GM12878 (cell line): ENCODE results near the gene ARHGDIG. TPM values are rescaled to one million over a fixed set of nuclear protein-coding genes. Genes with fewer than 3 reads are reported as not detected.

Experiments used
- ATAC-seq: fragments of 200-7000 bp; cut with Tn5 transposase; 3 replicates; pipeline ENCODE4 v1.9.1; 2020; ENCODE audit warnings: mild to moderate bottlenecking, moderate library complexity
- BruUV-seq: library from RNA; stranded (reverse); fragments of 400-500 nt; replicated peaks from 2 replicates; lab custom pipeline; 2021; lab: Mats Ljungman, UMichigan
- CTCF ChIA-PET: fragments of 300-600 bp; sonication (Branson Sonifier 250); formaldehyde crosslinking; extraction: SDS; loops from one replicate; lab custom pipeline; 2021; ENCODE audit warnings: inconsistent platforms; lab: Yijun Ruan, JAX
- POLR2A ChIA-PET: fragments of 350-600 bp; formaldehyde crosslinking; extraction: SDS; loops from one replicate; lab custom pipeline; 2021; ENCODE audit warnings: inconsistent platforms; lab: Charles Lee
- RAD21 ChIA-PET: fragments of 300-600 bp; sonication (Branson Sonifier 250); formaldehyde crosslinking; loops from one replicate; lab custom pipeline; 2023; ENCODE audit warnings: antibody characterized with exemption; ENCODE audit not compliant: unreplicated experiment; lab: Charles Lee
- SMC1A ChIA-PET: fragments of 300-600 bp; sonication (Branson Sonifier 250); formaldehyde crosslinking; loops from one replicate; lab custom pipeline; 2023; ENCODE audit not compliant: unreplicated experiment, uncharacterized antibody; lab: Charles Lee
- DNase-seq: peaks from one replicate; pipeline ENCODE4 v3.0.0-alpha.2; 2011; ENCODE audit warnings: low read depth, low spot score
- FAIRE-seq: peaks from 3 replicates; lab custom pipeline; 2011; peaks lifted over from hg19 to GRCh38; lab: Jason Lieb, UNC
- H2AFZ ChIP-seq: 2 replicates; pipeline ENCODE4 v1.6.0; 2011; ENCODE audit warnings: low read depth, low read length, control low read depth; ENCODE audit not compliant: control insufficient read depth
- H3K27ac ChIP-seq: 2 replicates; pipeline ENCODE4 v1.5.1; 2011; ENCODE audit warnings: control low read depth; ENCODE audit not compliant: control insufficient read depth, insufficient read depth
- H3K27me3 ChIP-seq, 2 experiments: replicated peaks in 1 of 2; 2 replicates each; pipeline versions ENCODE4 v1.6.0 to v1.6.1; 2011; ENCODE audit warnings: low read length in 1 of 2; ENCODE audit not compliant: control insufficient read depth in 2 of 2, insufficient read depth in 2 of 2
- H3K36me3 ChIP-seq, 2 experiments: 2 replicates each; pipeline ENCODE4 v1.5.1; 2011; ENCODE audit warnings: low read length in 1 of 2; ENCODE audit not compliant: control insufficient read depth in 2 of 2, insufficient read depth in 2 of 2
- H3K4me1 ChIP-seq: 2 replicates; pipeline ENCODE4 v1.6.1; 2011; ENCODE audit warnings: mild to moderate bottlenecking, low read length, moderate library complexity, mixed read lengths; ENCODE audit not compliant: control insufficient read depth, insufficient read depth
- H3K4me2 ChIP-seq: 2 replicates; pipeline ENCODE4 v1.6.0; 2011; ENCODE audit warnings: control low read depth; ENCODE audit not compliant: control insufficient read depth, insufficient read depth
- H3K4me3 ChIP-seq: fragments of 200-600 bp; sonication (generic); 2 replicates; pipeline ENCODE4 v1.5.1; 2016
- H3K79me2 ChIP-seq: 2 replicates; pipeline ENCODE4 v1.6.0; 2011; ENCODE audit warnings: low read length; ENCODE audit not compliant: control insufficient read depth, insufficient read depth
- H3K9ac ChIP-seq: 2 replicates; pipeline ENCODE4 v1.8.0; 2011; ENCODE audit warnings: low read length, control low read depth, mixed read lengths; ENCODE audit not compliant: control insufficient read depth, insufficient read depth
- H3K9me3 ChIP-seq: replicated peaks from 3 replicates; pipeline ENCODE4 v1.5.1; 2011; ENCODE audit warnings: mild to moderate bottlenecking, low read length; ENCODE audit not compliant: control insufficient read depth, insufficient read depth
- H4K20me1 ChIP-seq: 2 replicates; pipeline ENCODE4 v1.6.0; 2011; ENCODE audit not compliant: control insufficient read depth, insufficient read depth
- BACH1 ChIP-seq: fragments of 450-650 bp; IDR thresholded peaks from 2 replicates; pipeline ENCODE4 v1.6.1; 2017; ENCODE audit warnings: mild to moderate bottlenecking, borderline replicate concordance
- CBX5 ChIP-seq: sonication (generic); IDR thresholded peaks from 2 replicates; pipeline ENCODE4 v1.6.1; 2016; ENCODE audit warnings: low read depth, moderate library complexity, mild to moderate bottlenecking, inconsistent platforms
- CEBPZ ChIP-seq: fragments of 150-350 bp; IDR thresholded peaks from 2 replicates; pipeline ENCODE4 v1.6.1; 2016; ENCODE audit warnings: low read depth, low read length
- CTCF ChIP-seq, 3 experiments: IDR thresholded peaks in 2 of 3; conservative IDR thresholded peaks in 1 of 3; 2 replicates each; pipeline ENCODE4 v1.5.1; 2011; ENCODE audit warnings: low read depth in 3 of 3, low read length in 3 of 3, mild to moderate bottlenecking in 3 of 3, control low read depth in 2 of 3, moderate library complexity in 2 of 3, inconsistent platforms in 1 of 3, mixed read lengths in 1 of 3; ENCODE audit not compliant: control insufficient read depth in 2 of 3, insufficient read depth in 1 of 3; ENCODE audit errors: extremely low read depth in 1 of 3
- ETV6 ChIP-seq, 2 experiments: fragments of 450-650 bp in 1 of 2; IDR thresholded peaks in 1 of 2; conservative IDR thresholded peaks in 1 of 2; 2 replicates each; pipeline ENCODE4 v1.6.1; 2014; ENCODE audit warnings: antibody characterized with exemption in 1 of 2, borderline replicate concordance in 1 of 2, low read depth in 1 of 2, mild to moderate bottlenecking in 1 of 2, moderate library complexity in 1 of 2
- POU2F2 ChIP-seq: IDR thresholded peaks from 3 replicates; pipeline ENCODE4 v1.6.1; 2011; ENCODE audit warnings: low read depth, mild to moderate bottlenecking, low read length, borderline replicate concordance
- RAD21 ChIP-seq: IDR thresholded peaks from 2 replicates; pipeline ENCODE4 v1.6.1; 2011; ENCODE audit warnings: mild to moderate bottlenecking, low read depth, low read length, moderate library complexity; ENCODE audit not compliant: insufficient read depth
- ZSCAN29 ChIP-seq: fragments of 450-650 bp; IDR thresholded peaks from 2 replicates; pipeline ENCODE4 v1.6.1; 2017; ENCODE audit warnings: mild to moderate bottlenecking, moderate library complexity
- WGBS: methylation state at CpG from one replicate; pipeline ENCODE4 v1.1.6; 2016; ENCODE audit warnings: low lambda C conversion rate; ENCODE audit not compliant: insufficient replicate concordance, insufficient coverage; ENCODE audit errors: missing lambda C conversion rate; 5-methylcytosine and 5-hydroxymethylcytosine counted together
- in situ Hi-C: fragments of 300-500 bp; cut with MboI; formaldehyde crosslinking; loops from 9 replicates; pipeline ENCODE4 v1.14.3; 2018; ENCODE audit warnings: mixed read lengths
- intact Hi-C: fragments of 100-400 bp; cut with micrococcal nuclease; formaldehyde crosslinking; loops from one replicate; pipeline ENCODE4 v1.14.2; 2022; ENCODE audit not compliant: unreplicated experiment
- polyA plus RNA-seq, 11 experiments: library from polyadenylated mRNA; depleted of rRNA in 4 of 11; unstranded in 6 of 11; stranded (reverse) in 5 of 11; fragments of >200 nt; fragmentation: Nextera tagmentation in 4 of 11; fragmentation: Illumina TruSeq in 1 of 11; extraction: Ambion mirVana in 4 of 11; extraction: Trizol in 1 of 11; gene quantifications; 1 replicate in 1 of 11; 2 replicates in 10 of 11; pipeline versions ENCODE4 v1.2.1 to v1.2.3, GENCODE V29; 2011 to 2016; ENCODE audit warnings: inconsistent platforms in 2 of 11, missing spikeins in 2 of 11, low read depth in 1 of 11
- total RNA-seq, 4 experiments: library from RNA; depleted of rRNA in 3 of 4; stranded (reverse); fragments of >200 nt in 3 of 4; fragmentation: Illumina TruSeq in 1 of 4; extraction: Trizol in 1 of 4; gene quantifications; 2 replicates each; pipeline versions ENCODE4 v1.2.1 to v1.2.3, GENCODE V29; 2013 to 2021
- TF ChIP-seq, protein P1 (sequence below): fragments of 450-650 bp; IDR thresholded peaks from 2 replicates; pipeline ENCODE4 v1.6.1; 2017; ENCODE audit warnings: low read depth, mild to moderate bottlenecking, moderate library complexity

The ARHGDIG gene
- total and polyA plus RNA-seq, 10 of the 15 experiments (the other 5 are each of a cell fraction or from before 2014, with no cell fraction given), result not detected

- intact Hi-C loops (no loop called here), in situ Hi-C loops (no loop called here)
- Histone ChIP-seq H3K9ac (no peak overlapping the region), H3K79me2 (no peaks in the 10 kb centered on the region; the same call in none of the 2 replicates), H3K9me3 (no peaks in the 10 kb centered on the region), H3K36me3 (peaks cover 3 to 15% of the 10 kb centered on the region in 2 experiments; a peak in 3 of 4 replicates), H3K27me3 (no peaks in the 10 kb centered on the region), H3K4me2 (no peak overlapping the region), H3K4me3 (no peak overlapping the region), H4K20me1 (no peaks in the 10 kb centered on the region), H2AFZ (no peak overlapping the region), H3K4me1 (peaks cover under 1% of the 10 kb centered on the region), H3K27ac (no peak overlapping the region)
- peak; percentile 28; the same call in 1 of the 3 replicates for ATAC-seq
- FAIRE-seq, result no peak
- ChIA-PET SMC1A (no interaction called here), POLR2A (no interaction called here), RAD21 (no interaction called here), CTCF (no interaction called here)
- WGBS, result 99% methylated on average over 22 of the region's 22 CpGs
- no peak for DNase-seq
- no TSS peak for BruUV-seq
- TF ChIP-seq ETV6 (conservative IDR thresholded peaks at IDR 0.05 in 1 of 2, IDR thresholded peaks at IDR 0.05 in 1 of 2; ENCODE audit: borderline replicate concordance in 1 of 2, low read depth in 1 of 2), result no peak
- TF ChIP-seq RAD21, result peak; percentile 28; the same call in 1 of the 2 replicates
- TF ChIP-seq CTCF (IDR thresholded peaks at IDR 0.05 in 2 of 3, conservative IDR thresholded peaks at IDR 0.05 in 1 of 3; ENCODE audit: control insufficient read depth in 2 of 3, extremely low read depth in 1 of 3, insufficient read depth in 1 of 3, low read depth in 3 of 3, low read length in 3 of 3), result peak; percentile 17 to 30 (median 24); a peak in 5 of 6 replicates
Observed at GRCh38 chr16:318628-319027, 38.2 kb downstream of the ARHGDIG start.

DNA sequence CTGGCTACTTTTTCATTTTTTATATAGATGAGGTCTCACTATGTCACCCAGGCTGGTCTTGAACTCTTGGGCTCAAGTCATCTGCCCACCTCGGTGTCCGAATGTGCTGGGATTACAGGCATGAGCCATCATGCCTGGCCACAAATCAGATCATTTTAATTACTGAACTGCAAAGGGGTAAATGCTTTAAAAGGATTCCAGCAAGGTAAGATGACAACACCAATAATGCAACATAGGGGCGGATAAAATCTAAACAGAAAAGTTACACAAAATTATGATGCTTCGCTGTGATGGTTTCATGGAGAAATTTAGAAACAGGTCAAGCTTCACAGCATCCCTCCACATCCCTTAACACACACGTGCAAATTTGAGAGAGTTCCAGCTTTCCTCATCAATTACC lies 39.8 kb downstream of the ARHGDIG start:
- ChIA-PET POLR2A (no interaction called here), SMC1A (interaction anchor here (1.0 kb wide), 1 partner anchor 29 kb away, joined by 3 read pairs; no protein-coding TSS in a partner anchor), RAD21 (no interaction called here), CTCF (no interaction called here)
- in situ Hi-C loops (no loop called here), intact Hi-C loops (no loop called here)
- BruUV-seq, result no TSS peak
- no peak for FAIRE-seq
- no peaks in the 10 kb centered on the region for H4K20me1 ChIP-seq
- H3K27me3 ChIP-seq, result no peaks in the 10 kb centered on the region
- H3K4me1 ChIP-seq, result peaks cover 15% of the 10 kb centered on the region
- no peak overlapping the region for H3K9ac ChIP-seq
- no peak overlapping the region for H3K4me3 ChIP-seq
- H3K9me3 ChIP-seq, result no peaks in the 10 kb centered on the region
- no peak for ATAC-seq
- H3K27ac ChIP-seq, result no peak overlapping the region
- WGBS, result 94% methylated on average over 5 of the region's 5 CpGs
- no peak overlapping the region for H3K4me2 ChIP-seq
- peaks cover 9% of the 10 kb centered on the region for H3K79me2 ChIP-seq
- DNase-seq, result no peak
- H2AFZ ChIP-seq, result no peak overlapping the region
- H3K36me3 ChIP-seq, result peaks cover 3 to 13% of the 10 kb centered on the region in 2 experiments; a peak in 3 of 4 replicates
- TF ChIP-seq ZSCAN29, result no peak
- TF ChIP-seq CBX5, result no peak
- no peak for TF ChIP-seq BACH1
- TF ChIP-seq CEBPZ, result no peak
- TF ChIP-seq, protein P1, sequence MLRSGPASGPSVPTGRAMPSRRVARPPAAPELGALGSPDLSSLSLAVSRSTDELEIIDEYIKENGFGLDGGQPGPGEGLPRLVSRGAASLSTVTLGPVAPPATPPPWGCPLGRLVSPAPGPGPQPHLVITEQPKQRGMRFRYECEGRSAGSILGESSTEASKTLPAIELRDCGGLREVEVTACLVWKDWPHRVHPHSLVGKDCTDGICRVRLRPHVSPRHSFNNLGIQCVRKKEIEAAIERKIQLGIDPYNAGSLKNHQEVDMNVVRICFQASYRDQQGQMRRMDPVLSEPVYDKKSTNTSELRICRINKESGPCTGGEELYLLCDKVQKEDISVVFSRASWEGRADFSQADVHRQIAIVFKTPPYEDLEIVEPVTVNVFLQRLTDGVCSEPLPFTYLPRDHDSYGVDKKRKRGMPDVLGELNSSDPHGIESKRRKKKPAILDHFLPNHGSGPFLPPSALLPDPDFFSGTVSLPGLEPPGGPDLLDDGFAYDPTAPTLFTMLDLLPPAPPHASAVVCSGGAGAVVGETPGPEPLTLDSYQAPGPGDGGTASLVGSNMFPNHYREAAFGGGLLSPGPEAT, result no peak
- no peak for TF ChIP-seq POU2F2
